HTERT RPE-1 (cell line): Measurements from ENCODE around the gene RRM1.
"Not testable (repeated sequence)": the region's sequence is repeated elsewhere in the genome, so short reads cannot be mapped to it uniquely, and the experiment has no call there.

ENCODE experiments used
- in situ Hi-C: fragments of 300-500 bp; cut with MboI; formaldehyde crosslinking; loops from 4 replicates; pipeline ENCODE4 v1.14.3; 2020; ENCODE audit warnings: low sequenced_read_pairs

Gene RRM1

GRCh38 chr11:4076774-4077173 is 17.8 kb upstream of the RRM1 start:
- in situ Hi-C loops: no loop called here

GRCh38 chr11:4083198-4083597 is 11.4 kb upstream of the RRM1 start:
- in situ Hi-C loops: no loop called here

- in situ Hi-C loops: no loop called here
These were observed 10.0 kb upstream of the RRM1 start for GRCh38 chr11:4084406-4085125.

GRCh38 chr11:4085575-4085974 is 9.0 kb upstream of the RRM1 start:
- in situ Hi-C loops: no loop called here

- in situ Hi-C loops: no loop called here
These were observed 7.8 kb upstream of the RRM1 start for GRCh38 chr11:4086575-4087353.

GRCh38 chr11:4087551-4087950 is 7.0 kb upstream of the RRM1 start:
- in situ Hi-C loops: no loop called here

GRCh38 chr11:4090258-4090657 is 4.3 kb upstream of the RRM1 start:
- in situ Hi-C loops: no loop called here

- in situ Hi-C loops: no loop called here
These were observed 2.6 kb upstream of the RRM1 start for GRCh38 chr11:4092026-4092425.

GRCh38 chr11:4093519-4094347 is 866 bp upstream of the RRM1 start:
- in situ Hi-C loops: no loop called here

- in situ Hi-C loops: no loop called here
These were observed 1.1 kb downstream of the RRM1 start for GRCh38 chr11:4095509-4096230.

GRCh38 chr11:4098026-4098621 is 3.5 kb downstream of the RRM1 start:
- in situ Hi-C loops: no loop called here

- in situ Hi-C loops: no loop called here
These were observed 8.1 kb downstream of the RRM1 start for GRCh38 chr11:4102711-4103110.

- in situ Hi-C loops: no loop called here
These were observed 8.7 kb downstream of the RRM1 start for GRCh38 chr11:4103269-4103668.

- in situ Hi-C loops: no loop called here
These were observed 11.3 kb downstream of the RRM1 start for GRCh38 chr11:4105916-4106315.

- in situ Hi-C loops: no loop called here
These were observed 17.2 kb downstream of the RRM1 start for GRCh38 chr11:4111834-4112233.

GRCh38 chr11:4115128-4115527 is 20.5 kb downstream of the RRM1 start:
- in situ Hi-C loops: no loop called here

- in situ Hi-C loops: no loop called here
These were observed 23.5 kb downstream of the RRM1 start for GRCh38 chr11:4118107-4118506.

- in situ Hi-C loops: no loop called here
These were observed 28.6 kb downstream of the RRM1 start for GRCh38 chr11:4123218-4123617.

- in situ Hi-C loops: no loop called here
These were observed 30.5 kb downstream of the RRM1 start for GRCh38 chr11:4125141-4125540.

- in situ Hi-C loops: no loop called here
These were observed 32.8 kb downstream of the RRM1 start for GRCh38 chr11:4127357-4127756.

- in situ Hi-C loops: not testable (repeated sequence)
These were observed 35.6 kb downstream of the RRM1 start for GRCh38 chr11:4130219-4130618.
